ENCODE measurements around the gene PDE4B.
"Not testable (repeated sequence)": the region's sequence is repeated elsewhere in the genome, so short reads cannot be mapped to it uniquely, and the experiment has no call there.

The PDE4B gene

GRCh38 chr1:65958561-65959350 is 166.1 kb downstream of the PDE4B start:
- peak; percentile 54 for DNase-seq

- DNase-seq: no peak
These were observed 167.3 kb downstream of the PDE4B start for GRCh38 chr1:65959896-65960567.

- no peak for DNase-seq
These were observed 170.6 kb downstream of the PDE4B start for GRCh38 chr1:65963156-65963888.

- DNase-seq: no peak
These were observed 171.4 kb downstream of the PDE4B start for GRCh38 chr1:65964123-65964522.

- no peak for DNase-seq
These were observed 172.7 kb downstream of the PDE4B start for GRCh38 chr1:65965112-65965996.

- not testable (repeated sequence) for DNase-seq
These were observed 174.8 kb downstream of the PDE4B start for GRCh38 chr1:65967492-65967891.

GRCh38 chr1:65971547-65971946 is 178.9 kb downstream of the PDE4B start:
- no peak for DNase-seq

- DNase-seq: no peak
These were observed 183.0 kb downstream of the PDE4B start for GRCh38 chr1:65975708-65976107.

- no peak for DNase-seq
These were observed 186.7 kb downstream of the PDE4B start for GRCh38 chr1:65979136-65980044.

GRCh38 chr1:65980237-65980636 is 187.5 kb downstream of the PDE4B start:
- DNase-seq: no peak

- no peak for DNase-seq
These were observed 190.8 kb downstream of the PDE4B start for GRCh38 chr1:65983500-65983899.

- no peak for DNase-seq
These were observed 192.8 kb downstream of the PDE4B start for GRCh38 chr1:65985393-65986066.

- DNase-seq: no peak
These were observed 193.5 kb downstream of the PDE4B start for GRCh38 chr1:65986146-65986545.

GRCh38 chr1:65990161-65990560 is 197.5 kb downstream of the PDE4B start:
- DNase-seq: no peak

- no peak for DNase-seq
These were observed 199.0 kb downstream of the PDE4B start for GRCh38 chr1:65991694-65992093.

- DNase-seq: no peak
These were observed 199.6 kb downstream of the PDE4B start for GRCh38 chr1:65992165-65992821.

- DNase-seq: no peak
These were observed 200.2 kb downstream of the PDE4B start for GRCh38 chr1:65992831-65993271.

- no peak for DNase-seq
These were observed 201.5 kb downstream of the PDE4B start for GRCh38 chr1:65994223-65994622.

GRCh38 chr1:65995336-65995735 is 202.6 kb downstream of the PDE4B start:
- no peak for DNase-seq

GRCh38 chr1:65995928-65996327 is 203.2 kb downstream of the PDE4B start:
- DNase-seq: no peak
